Stomach (tissue), 4 donors: ENCODE data around the gene PPP1R3G.

ENCODE experiments used
- POLR2A ChIP-seq, 4 donors: fragments of 450-650 bp; IDR thresholded peaks; one replicate each; pipeline ENCODE4 v1.6.1; 2016; ENCODE audit warnings: antibody characterized with exemption in 4 of 4, control low read depth in 2 of 4, mild to moderate bottlenecking in 1 of 4, moderate library complexity in 1 of 4
- POLR2AphosphoS5 ChIP-seq, 3 donors: sonication (generic); formaldehyde crosslinking; IDR thresholded peaks; one replicate each; pipeline ENCODE4 v1.6.1; 2016; ENCODE audit warnings: antibody characterized with exemption in 3 of 3

DNA sequence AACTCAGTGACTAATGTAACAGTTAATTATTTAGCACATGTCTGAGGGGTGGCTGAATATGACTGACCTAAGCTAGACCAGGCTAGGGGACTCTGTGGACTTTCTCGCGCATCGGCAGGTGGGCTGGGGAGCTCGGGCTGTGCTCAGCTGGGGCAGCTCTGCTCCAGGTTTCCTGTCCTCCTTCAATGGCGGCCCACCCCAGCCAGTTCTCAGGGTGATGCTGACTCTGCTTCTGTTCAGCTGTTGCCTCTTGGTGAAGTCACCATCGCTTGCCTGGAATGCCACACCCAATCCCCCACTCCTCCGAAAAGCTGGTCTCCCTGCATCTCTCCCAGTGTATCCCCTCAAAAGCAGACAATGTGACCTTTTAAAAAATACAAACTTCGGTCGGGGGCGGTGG lies 20.0 kb downstream of the PPP1R3G start:
- TF ChIP-seq POLR2AphosphoS5 (IDR thresholded peaks at IDR 0.05) (no peak), POLR2A (IDR thresholded peaks at IDR 0.05) (no peak)
